ENCODE measurements around the gene STARD13. TPM values are rescaled to one million over a fixed set of nuclear protein-coding genes. Genes with fewer than 3 reads are reported as not detected.

Gene STARD13
- total RNA-seq, 6 experiments from 2014 or later = 27.9 to 38.3 (median 34.5) TPM

GRCh38 chr13:33296793-33297425 lies 11.4 kb upstream of the STARD13 start:
- TF ChIP-seq CTCF (IDR thresholded peaks at IDR 0.05) = no peak
- DNase-seq = no peak
- Mint-ChIP-seq H3K27me3 (ENCODE audit: insufficient read depth) (no peaks in the 10 kb centered on the region), H3K36me3 (ENCODE audit: low read depth) (peaks cover 5% of the 10 kb centered on the region), H3K27ac (no peak overlapping the region), H3K4me3 (no peak overlapping the region), H3K9me3 (no peaks in the 10 kb centered on the region), H3K4me1 (ENCODE audit: low read depth) (no peaks in the 10 kb centered on the region)

- peaks cover 13% of the 10 kb centered on the region for H3K4me1 Mint-ChIP-seq (ENCODE audit: low read depth)
- no peak for DNase-seq
- H3K27me3 Mint-ChIP-seq (ENCODE audit: insufficient read depth) = no peaks in the 10 kb centered on the region; the same call in 1 of the 2 replicates
- H3K4me3 Mint-ChIP-seq = no peak overlapping the region
- no peak for TF ChIP-seq CTCF (IDR thresholded peaks at IDR 0.05)
- H3K27ac Mint-ChIP-seq = no peak overlapping the region
- H3K9me3 Mint-ChIP-seq = no peaks in the 10 kb centered on the region
- H3K36me3 Mint-ChIP-seq (ENCODE audit: low read depth) = peaks cover 5% of the 10 kb centered on the region
Observed at GRCh38 chr13:33292712-33293111, 7.2 kb upstream of the STARD13 start.

GRCh38 chr13:33290421-33290965 lies 4.9 kb upstream of the STARD13 start:
- H3K4me1 Mint-ChIP-seq (ENCODE audit: low read depth) = peaks cover 32% of the 10 kb centered on the region
- H3K36me3 Mint-ChIP-seq (ENCODE audit: low read depth) = peaks cover 2% of the 10 kb centered on the region
- H3K9me3 Mint-ChIP-seq = no peaks in the 10 kb centered on the region
- no peak for DNase-seq
- no peak for TF ChIP-seq CTCF (IDR thresholded peaks at IDR 0.05)
- no peak overlapping the region for H3K4me3 Mint-ChIP-seq
- no peak overlapping the region for H3K27ac Mint-ChIP-seq
- peaks cover 3% of the 10 kb centered on the region; the same call in 1 of the 2 replicates for H3K27me3 Mint-ChIP-seq (ENCODE audit: insufficient read depth)

- no peak overlapping the region for H3K4me3 Mint-ChIP-seq
- no peak for TF ChIP-seq CTCF (IDR thresholded peaks at IDR 0.05)
- no peaks in the 10 kb centered on the region for H3K9me3 Mint-ChIP-seq
- DNase-seq = no peak
- no peak overlapping the region for H3K27ac Mint-ChIP-seq
- peaks cover 4% of the 10 kb centered on the region; the same call in 1 of the 2 replicates for H3K27me3 Mint-ChIP-seq (ENCODE audit: insufficient read depth)
- peaks cover 6% of the 10 kb centered on the region for H3K36me3 Mint-ChIP-seq (ENCODE audit: low read depth)
- H3K4me1 Mint-ChIP-seq (ENCODE audit: low read depth) = peaks cover 32% of the 10 kb centered on the region
Observed at GRCh38 chr13:33289966-33290365, 4.4 kb upstream of the STARD13 start.

- DNase-seq = no peak
- H3K9me3 Mint-ChIP-seq = no peaks in the 10 kb centered on the region
- TF ChIP-seq CTCF (IDR thresholded peaks at IDR 0.05) = no peak
- no peak overlapping the region for H3K4me3 Mint-ChIP-seq
- H3K36me3 Mint-ChIP-seq (ENCODE audit: low read depth) = peaks cover 24% of the 10 kb centered on the region
- H3K4me1 Mint-ChIP-seq (ENCODE audit: low read depth) = peaks cover 37% of the 10 kb centered on the region
- no peak overlapping the region for H3K27ac Mint-ChIP-seq
- peaks cover 4% of the 10 kb centered on the region; the same call in 1 of the 2 replicates for H3K27me3 Mint-ChIP-seq (ENCODE audit: insufficient read depth)
Observed at GRCh38 chr13:33287142-33287882, 1.8 kb upstream of the STARD13 start.
